22Rv1 (cell line): Measurements from ENCODE around the gene EIF4EBP2.

Experiments used
- H3K27ac ChIP-seq: fragments of 450-650 bp; 2 replicates; pipeline ENCODE4 v1.5.1; 2017
- ZFX ChIP-seq: fragments of 450-650 bp; IDR thresholded peaks from 2 replicates; pipeline ENCODE4 v1.6.1; 2017; ENCODE audit warnings: antibody characterized with exemption, borderline replicate concordance
- TF ChIP-seq, protein P1 (sequence below): fragments of 450-650 bp; IDR thresholded peaks from 2 replicates; pipeline ENCODE4 v1.5.1; 2017; ENCODE audit warnings: mild to moderate bottlenecking

The EIF4EBP2 gene

DNA sequence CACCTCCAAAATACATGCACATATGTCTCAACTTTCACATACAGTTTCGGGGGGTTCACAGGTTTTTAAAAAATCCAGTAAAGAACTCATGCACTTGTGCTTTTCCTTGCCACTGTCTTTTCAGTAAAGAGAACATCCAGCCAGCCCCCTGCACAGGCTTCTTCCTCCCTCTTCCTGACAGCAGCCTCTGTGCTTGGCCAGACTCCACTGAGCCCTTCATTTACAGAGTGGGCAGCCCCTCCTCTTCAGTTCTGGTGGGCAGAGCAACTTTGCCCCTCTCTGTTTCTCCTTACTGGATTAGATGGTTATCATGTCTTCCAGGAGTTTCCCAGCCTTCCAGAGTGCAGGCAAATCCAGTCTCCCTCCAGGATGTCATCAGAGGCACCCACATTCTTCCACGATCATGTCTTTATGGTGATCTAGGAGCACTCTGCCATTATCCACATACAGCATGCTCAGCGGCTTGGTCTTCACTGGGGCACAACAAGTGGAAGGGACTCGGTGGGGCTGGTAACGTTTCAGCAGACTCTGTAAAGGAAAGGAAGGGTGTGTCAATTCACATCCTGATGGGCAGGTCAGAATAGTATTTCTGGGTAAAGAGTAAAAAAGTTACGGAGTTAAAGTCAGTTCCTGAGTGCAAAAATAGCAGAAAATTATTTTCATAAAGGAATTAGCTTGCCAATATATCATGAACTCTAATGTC lies 28.8 kb downstream of the EIF4EBP2 start:
- TF ChIP-seq, protein P1, sequence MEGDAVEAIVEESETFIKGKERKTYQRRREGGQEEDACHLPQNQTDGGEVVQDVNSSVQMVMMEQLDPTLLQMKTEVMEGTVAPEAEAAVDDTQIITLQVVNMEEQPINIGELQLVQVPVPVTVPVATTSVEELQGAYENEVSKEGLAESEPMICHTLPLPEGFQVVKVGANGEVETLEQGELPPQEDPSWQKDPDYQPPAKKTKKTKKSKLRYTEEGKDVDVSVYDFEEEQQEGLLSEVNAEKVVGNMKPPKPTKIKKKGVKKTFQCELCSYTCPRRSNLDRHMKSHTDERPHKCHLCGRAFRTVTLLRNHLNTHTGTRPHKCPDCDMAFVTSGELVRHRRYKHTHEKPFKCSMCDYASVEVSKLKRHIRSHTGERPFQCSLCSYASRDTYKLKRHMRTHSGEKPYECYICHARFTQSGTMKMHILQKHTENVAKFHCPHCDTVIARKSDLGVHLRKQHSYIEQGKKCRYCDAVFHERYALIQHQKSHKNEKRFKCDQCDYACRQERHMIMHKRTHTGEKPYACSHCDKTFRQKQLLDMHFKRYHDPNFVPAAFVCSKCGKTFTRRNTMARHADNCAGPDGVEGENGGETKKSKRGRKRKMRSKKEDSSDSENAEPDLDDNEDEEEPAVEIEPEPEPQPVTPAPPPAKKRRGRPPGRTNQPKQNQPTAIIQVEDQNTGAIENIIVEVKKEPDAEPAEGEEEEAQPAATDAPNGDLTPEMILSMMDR = no peak
- TF ChIP-seq ZFX = no peak
- no peak overlapping the region for H3K27ac ChIP-seq

DNA sequence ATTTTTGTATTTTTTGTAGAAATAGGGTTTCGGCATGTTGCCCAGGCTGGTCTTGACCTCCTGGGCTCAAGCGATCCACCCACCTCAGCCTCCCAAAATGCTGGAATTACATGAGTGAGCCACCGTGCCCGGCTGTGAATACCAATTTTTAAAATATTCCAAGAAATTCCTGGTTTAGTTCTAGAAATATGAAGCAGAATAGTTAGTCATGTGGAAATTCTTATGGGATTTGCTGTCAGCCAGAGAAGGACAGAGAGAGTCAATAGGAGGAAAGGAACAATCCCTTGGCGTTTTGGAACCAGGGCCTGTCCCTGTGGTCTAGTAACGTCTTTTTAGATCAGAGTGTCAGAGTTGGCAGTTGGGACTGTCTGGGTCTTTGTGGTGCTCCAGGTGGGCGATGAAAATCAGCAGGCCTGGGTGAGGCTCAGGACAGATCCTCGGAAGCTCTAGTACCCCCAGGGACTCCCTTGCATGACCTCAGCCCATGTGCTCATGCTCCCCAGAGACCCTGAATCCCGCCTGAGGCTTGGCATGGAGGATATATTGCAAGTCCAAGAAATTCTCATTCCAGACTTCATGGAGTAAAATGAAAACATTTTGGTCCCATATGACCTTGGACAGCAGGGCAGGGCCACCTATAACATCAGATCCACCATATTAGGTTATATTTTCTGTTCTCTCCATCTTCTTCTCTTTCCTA lies 29.8 kb downstream of the EIF4EBP2 start:
- TF ChIP-seq, protein P1 = no peak
- TF ChIP-seq ZFX = no peak
- H3K27ac ChIP-seq = no peak overlapping the region

DNA sequence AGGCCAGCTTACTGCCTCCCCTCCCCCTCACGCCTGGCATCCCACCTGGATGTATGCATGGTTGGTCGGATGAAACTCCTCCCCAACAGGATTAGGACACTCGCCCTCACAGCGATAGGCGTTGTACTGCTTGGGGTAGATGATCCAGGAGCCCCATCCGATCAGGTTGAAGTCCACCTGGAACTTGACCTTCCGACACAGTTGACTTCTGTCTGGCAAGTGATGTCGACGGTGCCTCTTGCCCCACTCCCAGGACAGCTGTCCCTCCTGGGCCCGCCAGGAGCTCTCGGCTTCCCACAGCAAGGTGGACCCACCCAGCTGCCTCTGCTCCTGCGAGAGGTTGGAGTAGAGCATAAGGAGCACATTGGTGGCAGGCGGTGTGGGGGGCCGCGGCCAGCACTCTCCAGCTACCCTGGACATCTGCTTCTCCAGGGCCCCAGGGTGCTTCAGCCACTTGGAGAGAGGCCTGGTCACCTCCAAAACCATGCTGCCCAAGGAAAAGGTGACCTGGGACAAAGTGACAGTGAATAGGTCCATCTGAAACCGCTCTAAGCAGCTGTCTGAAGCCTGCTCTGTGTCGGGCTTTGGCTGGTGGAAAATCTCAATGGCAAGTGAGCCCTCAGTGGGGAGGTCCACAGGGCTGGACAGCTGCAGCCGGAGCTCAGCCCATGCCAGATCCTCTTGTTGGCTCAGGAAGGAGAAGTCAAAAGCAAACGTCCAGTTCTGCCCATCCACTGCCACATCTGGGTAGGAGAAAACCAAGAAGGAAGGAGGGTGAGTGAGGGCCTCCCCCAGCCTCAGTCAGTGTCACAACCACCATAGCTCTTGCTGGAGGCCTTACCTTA lies 31.5 kb downstream of the EIF4EBP2 start:
- TF ChIP-seq, protein P1 = no peak
- TF ChIP-seq ZFX = no peak
- H3K27ac ChIP-seq = no peak overlapping the region

DNA sequence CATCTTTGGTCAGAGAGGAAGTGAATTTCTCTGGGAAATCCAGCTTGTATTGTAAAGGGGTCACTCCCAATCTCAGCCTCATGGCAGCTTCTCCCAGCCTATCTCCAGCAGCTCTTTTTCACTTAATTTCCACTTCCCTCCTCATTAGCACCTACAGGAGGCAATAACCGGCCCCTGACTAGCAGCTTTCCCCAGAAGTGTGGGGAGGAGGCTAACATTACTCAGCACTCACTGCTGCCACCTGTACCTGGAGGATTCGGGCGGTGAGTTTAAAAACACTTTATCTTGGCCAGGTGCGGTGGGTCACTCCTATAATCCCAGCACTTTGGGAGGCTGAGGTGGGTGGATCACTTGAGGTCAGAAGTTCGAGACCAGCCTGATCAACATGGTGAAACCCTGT lies 33.8 kb downstream of the EIF4EBP2 start:
- TF ChIP-seq, protein P1 = no peak
- no peak for TF ChIP-seq ZFX
- H3K27ac ChIP-seq = no peak overlapping the region

DNA sequence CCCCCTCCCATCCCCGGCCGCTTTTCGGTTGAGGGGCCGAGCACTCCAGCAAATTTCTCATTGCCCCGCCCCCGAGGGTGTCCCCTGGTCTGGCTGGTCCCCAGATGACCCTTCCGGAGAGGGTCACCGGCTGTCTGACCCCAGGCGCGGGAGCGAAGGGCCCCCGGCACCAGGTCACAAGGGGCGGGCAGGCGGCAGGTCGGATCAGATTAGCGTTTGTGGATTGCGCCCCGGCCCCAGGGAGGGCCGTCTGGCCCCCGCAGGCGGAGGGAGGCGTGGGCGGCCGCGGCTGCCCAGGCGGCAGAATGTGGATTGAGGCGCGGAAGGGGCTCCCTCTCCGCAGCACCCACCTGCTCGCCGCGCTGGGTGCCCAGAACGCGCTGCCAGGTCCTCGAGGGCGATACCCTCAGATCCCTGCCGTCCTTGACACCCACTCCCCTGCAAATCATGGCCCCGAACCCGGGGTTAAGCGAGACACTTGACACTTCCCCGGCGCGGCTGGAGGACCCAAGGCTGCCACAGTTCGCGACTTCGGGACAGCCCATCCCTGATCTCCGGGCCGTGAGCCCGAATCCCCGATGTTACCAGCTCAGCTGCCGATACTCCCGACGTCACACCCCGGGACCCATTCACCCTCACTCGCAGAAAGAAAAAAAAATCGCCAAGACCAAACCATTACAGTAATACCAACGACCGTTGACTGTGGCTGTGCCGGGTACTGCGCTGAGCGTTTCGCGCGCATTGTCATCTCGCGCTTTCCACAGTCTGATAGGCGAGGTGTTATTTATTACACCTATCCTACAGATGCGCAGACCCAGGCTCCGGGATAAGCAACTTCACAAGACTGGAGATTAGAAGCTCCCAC lies 36.6 kb downstream of the EIF4EBP2 start:
- TF ChIP-seq, protein P1 = no peak
- TF ChIP-seq ZFX = no peak
- H3K27ac ChIP-seq = no peak overlapping the region

DNA sequence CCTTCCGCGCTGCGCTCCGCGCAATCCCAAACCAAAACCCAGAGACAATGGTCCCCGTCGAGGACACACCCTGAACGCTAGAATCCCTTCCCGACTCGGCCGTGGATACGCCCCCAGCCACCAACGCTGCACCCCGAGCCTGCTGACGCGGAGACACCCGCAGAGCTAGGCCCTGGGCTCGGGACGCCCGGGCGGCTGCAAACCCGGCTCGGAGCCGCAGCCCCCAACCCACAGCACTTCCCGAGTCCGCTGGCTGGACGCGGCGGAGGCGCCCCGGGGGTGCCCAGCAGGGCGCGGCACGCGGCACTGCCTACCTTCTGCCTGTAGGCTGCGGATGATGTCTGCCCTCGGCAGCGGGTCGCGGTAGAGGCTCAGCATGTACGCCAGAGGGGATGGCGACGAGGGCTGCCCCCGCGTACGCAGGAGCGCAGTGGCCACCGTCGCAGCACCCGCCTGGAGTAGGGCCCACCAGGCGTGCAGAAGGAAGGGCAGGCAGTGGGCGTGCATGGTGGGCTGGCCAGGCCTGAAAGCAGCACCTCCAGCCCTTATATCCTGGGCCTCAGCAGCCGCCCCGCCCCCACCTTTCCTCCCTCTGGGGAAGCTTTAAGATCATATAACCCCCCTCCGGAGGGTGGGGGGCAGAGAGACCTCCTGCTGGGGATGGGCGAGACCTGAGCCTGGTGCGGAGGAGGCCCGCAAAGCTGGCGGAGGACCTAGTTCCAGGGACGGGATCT lies 37.4 kb downstream of the EIF4EBP2 start, which contains the start of gene NODAL:
Gene NODAL, minus strand, starts transcription at position 521 of the 734 bp plus-strand sequence. Its CDS starts 14 bp downstream, at position 507.
- TF ChIP-seq, protein P1 = no peak
- no peak for TF ChIP-seq ZFX
- H3K27ac ChIP-seq = no peak within 1 kb of the TSS
